ENCODE data around the gene CFAP97D2.
"Not testable (repeated sequence)": the region's sequence is repeated elsewhere in the genome, so short reads cannot be mapped to it uniquely, and the experiment has no call there.

The CFAP97D2 gene

GRCh38 chr13:114244637-114245036, 65.6 kb downstream of the CFAP97D2 start:
- DNase-seq (ENCODE audit: low read depth), result no peak
- H3K4me3 ChIP-seq (ENCODE audit: low read length), result no peak overlapping the region
- H3K4me1 ChIP-seq (ENCODE audit: control insufficient read depth, insufficient read depth, low read length), result no peaks in the 10 kb centered on the region
- no peaks in the 10 kb centered on the region for H3K27me3 ChIP-seq (replicated peaks; ENCODE audit: control insufficient read depth, insufficient read depth, low read length)
- H3K9me3 ChIP-seq (ENCODE audit: control insufficient read depth, low read length), result no peaks in the 10 kb centered on the region
- peaks cover 99% of the 10 kb centered on the region for H3K36me3 ChIP-seq (ENCODE audit: control insufficient read depth, insufficient read depth, low read length, severe bottlenecking)
- H3K9ac ChIP-seq (ENCODE audit: low read length), result no peak overlapping the region

DNA sequence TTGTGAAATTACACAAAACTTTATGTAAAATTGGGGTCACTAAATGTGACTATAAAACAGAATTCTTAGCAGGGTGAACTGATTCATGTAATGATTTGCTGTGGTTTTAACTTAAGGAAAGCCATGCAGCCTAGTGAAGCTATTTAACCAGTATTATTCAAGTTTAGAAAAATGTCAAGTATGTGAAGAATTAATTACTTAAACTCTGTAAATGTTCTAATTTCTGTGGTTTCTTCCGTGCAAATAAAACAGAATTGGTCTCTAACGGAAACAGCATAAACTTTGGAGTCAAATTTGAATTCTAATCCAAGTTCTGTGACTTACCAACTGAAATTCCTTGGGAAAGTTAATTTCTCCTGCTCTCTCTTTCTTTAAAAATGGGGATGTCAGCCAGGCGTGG, 69.0 kb downstream of the CFAP97D2 start:
- Histone ChIP-seq H3K4me1 (ENCODE audit: control insufficient read depth, insufficient read depth, low read length) (no peaks in the 10 kb centered on the region), H3K27me3 (replicated peaks; ENCODE audit: control insufficient read depth, insufficient read depth, low read length) (no peaks in the 10 kb centered on the region), H3K4me3 (ENCODE audit: low read length) (no peak overlapping the region), H3K36me3 (ENCODE audit: control insufficient read depth, insufficient read depth, low read length, severe bottlenecking) (peaks cover 99% of the 10 kb centered on the region), H3K9me3 (ENCODE audit: control insufficient read depth, low read length) (no peaks in the 10 kb centered on the region), H3K9ac (ENCODE audit: low read length) (no peak overlapping the region)
- peak; percentile 56 for DNase-seq (ENCODE audit: low read depth)

GRCh38 chr13:114249077-114249476, 70.0 kb downstream of the CFAP97D2 start:
- no peak overlapping the region for H3K4me3 ChIP-seq (ENCODE audit: low read length)
- DNase-seq (ENCODE audit: low read depth), result no peak
- H3K4me1 ChIP-seq (ENCODE audit: control insufficient read depth, insufficient read depth, low read length), result no peaks in the 10 kb centered on the region
- no peaks in the 10 kb centered on the region for H3K9me3 ChIP-seq (ENCODE audit: control insufficient read depth, low read length)
- no peaks in the 10 kb centered on the region for H3K27me3 ChIP-seq (replicated peaks; ENCODE audit: control insufficient read depth, insufficient read depth, low read length)
- H3K36me3 ChIP-seq (ENCODE audit: control insufficient read depth, insufficient read depth, low read length, severe bottlenecking), result peaks cover 97% of the 10 kb centered on the region
- H3K9ac ChIP-seq (ENCODE audit: low read length), result no peak overlapping the region

- H3K27me3 ChIP-seq (replicated peaks; ENCODE audit: control insufficient read depth, insufficient read depth, low read length); H3K9me3 ChIP-seq (ENCODE audit: control insufficient read depth, low read length); H3K4me3 ChIP-seq (ENCODE audit: low read length); H3K9ac ChIP-seq (ENCODE audit: low read length); DNase-seq (ENCODE audit: low read depth); H3K4me1 ChIP-seq (ENCODE audit: control insufficient read depth, insufficient read depth, low read length): not testable (repeated sequence)
- peaks cover 97% of the 10 kb centered on the region for H3K36me3 ChIP-seq (ENCODE audit: control insufficient read depth, insufficient read depth, low read length, severe bottlenecking)
These were observed 72.8 kb downstream of the CFAP97D2 start for GRCh38 chr13:114251639-114252440.

DNA sequence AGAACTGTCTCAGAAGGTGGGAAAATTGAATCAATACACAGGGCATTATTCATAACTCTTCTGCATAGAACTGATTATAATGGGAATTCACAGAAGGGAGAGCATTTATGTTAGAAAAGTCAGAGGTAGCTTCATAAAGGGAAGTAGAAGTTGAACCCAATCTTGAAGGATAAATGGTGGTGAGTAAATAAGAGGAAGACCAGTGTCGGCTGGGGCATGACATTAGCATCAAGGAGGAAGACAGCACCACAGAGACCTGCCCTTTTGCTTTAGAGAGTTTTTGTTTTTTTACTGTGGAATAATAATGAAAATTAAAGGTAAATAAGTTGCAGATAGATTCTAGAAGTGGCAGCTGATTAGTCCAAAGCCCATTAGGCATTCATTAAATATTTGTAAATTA, 77.5 kb downstream of the CFAP97D2 start:
- H3K4me3 ChIP-seq (ENCODE audit: low read length), result no peak overlapping the region

GRCh38 chr13:114257014-114257413, 78.0 kb downstream of the CFAP97D2 start:
- no peaks in the 10 kb centered on the region for H3K27me3 ChIP-seq (replicated peaks; ENCODE audit: control insufficient read depth, insufficient read depth, low read length)
- H3K9ac ChIP-seq (ENCODE audit: low read length), result no peak overlapping the region
- H3K4me1 ChIP-seq (ENCODE audit: control insufficient read depth, insufficient read depth, low read length), result peaks cover 8% of the 10 kb centered on the region
- no peak for DNase-seq (ENCODE audit: low read depth)
- H3K36me3 ChIP-seq (ENCODE audit: control insufficient read depth, insufficient read depth, low read length, severe bottlenecking), result peaks cover 96% of the 10 kb centered on the region
- H3K9me3 ChIP-seq (ENCODE audit: control insufficient read depth, low read length), result no peaks in the 10 kb centered on the region
- H3K4me3 ChIP-seq (ENCODE audit: low read length), result no peak overlapping the region

More for the DNA sequence above, 77.5 kb downstream of the CFAP97D2 start:
- no peaks in the 10 kb centered on the region for H3K27me3 ChIP-seq (replicated peaks; ENCODE audit: control insufficient read depth, insufficient read depth, low read length)
- peaks cover 8% of the 10 kb centered on the region for H3K4me1 ChIP-seq (ENCODE audit: control insufficient read depth, insufficient read depth, low read length)
- peaks cover 96% of the 10 kb centered on the region for H3K36me3 ChIP-seq (ENCODE audit: control insufficient read depth, insufficient read depth, low read length, severe bottlenecking)
- H3K9ac ChIP-seq (ENCODE audit: low read length), result no peak overlapping the region
- DNase-seq (ENCODE audit: low read depth), result no peak
- H3K9me3 ChIP-seq (ENCODE audit: control insufficient read depth, low read length), result no peaks in the 10 kb centered on the region

DNA sequence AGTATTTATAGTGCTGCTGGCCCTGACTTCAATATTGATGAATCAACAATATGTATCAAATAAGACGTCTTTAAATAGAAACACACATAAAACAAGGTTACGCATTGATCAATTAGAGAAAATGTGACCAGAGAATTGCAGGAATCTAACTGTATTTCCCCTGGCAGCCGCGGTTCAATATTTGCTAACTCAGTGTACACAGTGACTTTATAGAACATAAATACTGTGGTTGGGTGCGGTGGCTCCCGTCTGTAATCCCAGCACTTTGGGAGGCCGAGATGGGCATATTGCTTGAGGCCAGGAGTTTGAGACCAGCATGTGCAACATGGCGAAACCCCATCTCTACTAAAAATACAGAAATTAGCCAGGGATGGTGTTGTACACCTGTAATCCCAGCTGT, 79.5 kb downstream of the CFAP97D2 start:
- no peak for DNase-seq (ENCODE audit: low read depth)
- Histone ChIP-seq H3K9ac (ENCODE audit: low read length) (no peak overlapping the region), H3K27me3 (replicated peaks; ENCODE audit: control insufficient read depth, insufficient read depth, low read length) (no peaks in the 10 kb centered on the region), H3K4me3 (ENCODE audit: low read length) (no peak overlapping the region), H3K36me3 (ENCODE audit: control insufficient read depth, insufficient read depth, low read length, severe bottlenecking) (peaks cover 97% of the 10 kb centered on the region), H3K9me3 (ENCODE audit: control insufficient read depth, low read length) (no peaks in the 10 kb centered on the region), H3K4me1 (ENCODE audit: control insufficient read depth, insufficient read depth, low read length) (peaks cover 8% of the 10 kb centered on the region)

DNA sequence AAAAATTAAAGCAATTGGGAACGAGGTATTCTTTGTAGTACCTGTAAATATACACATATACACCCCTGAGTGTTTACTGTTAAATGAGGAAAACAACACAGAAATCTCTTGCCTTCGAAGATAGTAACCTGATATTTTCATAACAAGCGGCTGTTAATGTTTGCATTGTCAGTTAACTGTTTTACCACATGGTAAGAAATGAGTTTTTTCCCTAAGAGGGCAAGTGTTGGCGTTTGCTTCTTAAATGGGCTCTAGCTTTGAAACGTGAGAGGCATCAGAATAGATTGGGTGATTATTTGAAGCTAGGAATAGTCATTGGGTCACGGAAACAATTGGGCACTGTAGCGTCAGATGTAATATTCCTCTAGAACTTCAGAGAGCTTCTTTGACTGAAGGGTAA, 80.3 kb downstream of the CFAP97D2 start:
- Histone ChIP-seq H3K4me3 (ENCODE audit: low read length) (no peak overlapping the region), H3K9ac (ENCODE audit: low read length) (no peak overlapping the region), H3K27me3 (replicated peaks; ENCODE audit: control insufficient read depth, insufficient read depth, low read length) (no peaks in the 10 kb centered on the region), H3K36me3 (ENCODE audit: control insufficient read depth, insufficient read depth, low read length, severe bottlenecking) (peaks cover 95% of the 10 kb centered on the region), H3K4me1 (ENCODE audit: control insufficient read depth, insufficient read depth, low read length) (peaks cover 9% of the 10 kb centered on the region), H3K9me3 (ENCODE audit: control insufficient read depth, low read length) (no peaks in the 10 kb centered on the region)
- DNase-seq (ENCODE audit: low read depth), result no peak

GRCh38 chr13:114259974-114260373, 80.9 kb downstream of the CFAP97D2 start:
- no peak for DNase-seq (ENCODE audit: low read depth)
- no peak overlapping the region for H3K9ac ChIP-seq (ENCODE audit: low read length)
- H3K4me3 ChIP-seq (ENCODE audit: low read length), result no peak overlapping the region
- peaks cover 91% of the 10 kb centered on the region for H3K36me3 ChIP-seq (ENCODE audit: control insufficient read depth, insufficient read depth, low read length, severe bottlenecking)
- no peaks in the 10 kb centered on the region for H3K9me3 ChIP-seq (ENCODE audit: control insufficient read depth, low read length)
- H3K4me1 ChIP-seq (ENCODE audit: control insufficient read depth, insufficient read depth, low read length), result peaks cover 15% of the 10 kb centered on the region
- no peaks in the 10 kb centered on the region for H3K27me3 ChIP-seq (replicated peaks; ENCODE audit: control insufficient read depth, insufficient read depth, low read length)

- Histone ChIP-seq H3K9ac (ENCODE audit: low read length) (no peak overlapping the region), H3K27me3 (replicated peaks; ENCODE audit: control insufficient read depth, insufficient read depth, low read length) (no peaks in the 10 kb centered on the region), H3K36me3 (ENCODE audit: control insufficient read depth, insufficient read depth, low read length, severe bottlenecking) (peaks cover 91% of the 10 kb centered on the region), H3K4me1 (ENCODE audit: control insufficient read depth, insufficient read depth, low read length) (peaks cover 20% of the 10 kb centered on the region), H3K9me3 (ENCODE audit: control insufficient read depth, low read length) (no peaks in the 10 kb centered on the region), H3K4me3 (ENCODE audit: low read length) (no peak overlapping the region)
- DNase-seq (ENCODE audit: low read depth), result no peak
These were observed 81.8 kb downstream of the CFAP97D2 start for GRCh38 chr13:114260814-114261213.

- Histone ChIP-seq H3K4me3 (ENCODE audit: low read length) (no peak overlapping the region), H3K36me3 (ENCODE audit: control insufficient read depth, insufficient read depth, low read length, severe bottlenecking) (peaks cover 91% of the 10 kb centered on the region), H3K9me3 (ENCODE audit: control insufficient read depth, low read length) (no peaks in the 10 kb centered on the region), H3K9ac (ENCODE audit: low read length) (no peak overlapping the region), H3K4me1 (ENCODE audit: control insufficient read depth, insufficient read depth, low read length) (peaks cover 20% of the 10 kb centered on the region), H3K27me3 (replicated peaks; ENCODE audit: control insufficient read depth, insufficient read depth, low read length) (no peaks in the 10 kb centered on the region)
- no peak for DNase-seq (ENCODE audit: low read depth)
These were observed 82.4 kb downstream of the CFAP97D2 start for GRCh38 chr13:114261328-114261965.
